Activated naive CD4-positive, alpha-beta T cell treated with anti-CD3 and anti-CD28 coated beads, Interleukin-2, amount 50 U/mL, for 24 hours (primary cell): ENCODE data around the gene PDLIM1.
A peak's percentile ranks its signal among the peaks of the same experiment; 100 is the strongest.

Source experiments
- H3K27ac Mint-ChIP-seq: one replicate; pipeline ENCODE4 v1.8.0; 2021; ENCODE audit warnings: mild to moderate bottlenecking, mixed read lengths
- H3K27me3 Mint-ChIP-seq: one replicate; pipeline ENCODE4 v1.8.0; 2021; ENCODE audit warnings: mixed read lengths
- H3K36me3 Mint-ChIP-seq: one replicate; pipeline ENCODE4 v1.8.0; 2021; ENCODE audit warnings: mixed read lengths
- H3K4me1 Mint-ChIP-seq: one replicate; pipeline ENCODE4 v1.8.0; 2021; ENCODE audit warnings: mixed read lengths
- H3K4me3 Mint-ChIP-seq: one replicate; pipeline ENCODE4 v1.8.0; 2021; ENCODE audit warnings: mild to moderate bottlenecking, mixed read lengths
- H3K9me3 Mint-ChIP-seq: one replicate; pipeline ENCODE4 v1.8.0; 2021; ENCODE audit warnings: mixed read lengths

The PDLIM1 gene

DNA sequence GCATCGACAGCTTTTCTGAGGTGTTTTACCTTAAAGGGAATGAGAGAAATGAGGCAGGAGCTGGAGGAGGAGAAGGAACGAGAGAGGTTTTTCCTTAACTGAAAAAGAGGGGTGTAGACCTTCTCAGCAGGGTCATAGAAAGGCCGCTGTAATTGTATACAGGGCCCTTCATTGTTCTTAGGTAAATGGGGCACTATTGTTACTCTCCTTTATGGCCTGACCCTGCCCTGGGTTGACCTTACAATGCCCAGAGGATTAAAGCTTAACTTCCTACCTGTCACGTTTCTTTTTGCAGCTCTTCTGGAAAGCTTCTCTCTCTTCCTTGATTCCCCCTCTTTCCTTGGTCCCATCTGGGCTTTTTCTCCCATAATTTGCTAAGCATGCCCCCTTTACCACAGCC, 13.7 kb upstream of the PDLIM1 start:
- Mint-ChIP-seq H3K36me3 (no peaks in the 10 kb centered on the region), H3K9me3 (no peaks in the 10 kb centered on the region), H3K27me3 (no peaks in the 10 kb centered on the region), H3K27ac (no peak overlapping the region), H3K4me1 (no peaks in the 10 kb centered on the region), H3K4me3 (no peak overlapping the region)

DNA sequence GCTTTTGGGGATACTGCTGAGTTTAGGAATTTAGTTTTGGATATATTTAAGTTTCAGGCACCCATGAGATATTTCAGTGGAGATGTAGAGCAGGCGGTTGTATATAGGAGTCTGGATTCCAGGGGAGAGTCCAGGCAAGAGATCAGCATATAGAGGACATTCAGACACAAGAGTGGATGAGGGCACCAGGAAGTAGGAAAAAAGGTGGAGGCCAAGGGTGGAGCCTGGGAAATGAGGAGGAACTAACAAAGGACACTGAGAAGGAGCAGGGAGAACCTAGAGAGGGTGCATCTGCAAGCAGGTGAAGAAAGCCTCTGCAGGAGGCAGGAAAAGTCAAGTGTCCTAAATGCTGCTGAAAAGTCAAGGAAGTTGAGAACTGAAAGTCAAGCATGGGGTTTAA, 13.1 kb upstream of the PDLIM1 start:
- Mint-ChIP-seq H3K27ac (no peak overlapping the region), H3K9me3 (no peaks in the 10 kb centered on the region)

DNA sequence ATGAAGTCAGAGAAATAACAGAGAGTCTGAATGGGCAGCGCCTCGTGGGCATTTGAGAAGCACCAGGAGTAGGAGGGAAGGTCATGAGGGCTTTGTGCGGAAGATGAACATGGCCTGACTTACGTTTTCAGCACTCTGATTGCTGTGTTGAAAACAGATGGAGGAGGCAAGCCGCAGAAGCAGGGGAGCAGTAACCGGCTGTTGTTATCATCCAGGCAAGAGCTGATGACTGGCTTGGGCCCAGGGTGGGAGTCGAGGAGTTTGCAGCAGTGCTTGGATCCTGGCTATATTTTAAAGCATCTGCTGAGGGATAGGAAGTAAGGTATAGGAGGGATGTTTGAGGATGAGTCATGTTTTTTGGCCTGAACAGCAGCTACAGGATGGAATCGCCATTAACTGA, 12.7 kb upstream of the PDLIM1 start:
- Mint-ChIP-seq H3K27me3 (no peaks in the 10 kb centered on the region), H3K9me3 (no peaks in the 10 kb centered on the region), H3K4me3 (no peak overlapping the region), H3K27ac (no peak overlapping the region), H3K36me3 (no peaks in the 10 kb centered on the region), H3K4me1 (no peaks in the 10 kb centered on the region)

More for the DNA sequence above, 13.1 kb upstream of the PDLIM1 start:
- Mint-ChIP-seq H3K4me3 (no peak overlapping the region), H3K36me3 (no peaks in the 10 kb centered on the region), H3K27me3 (no peaks in the 10 kb centered on the region), H3K4me1 (no peaks in the 10 kb centered on the region)

DNA sequence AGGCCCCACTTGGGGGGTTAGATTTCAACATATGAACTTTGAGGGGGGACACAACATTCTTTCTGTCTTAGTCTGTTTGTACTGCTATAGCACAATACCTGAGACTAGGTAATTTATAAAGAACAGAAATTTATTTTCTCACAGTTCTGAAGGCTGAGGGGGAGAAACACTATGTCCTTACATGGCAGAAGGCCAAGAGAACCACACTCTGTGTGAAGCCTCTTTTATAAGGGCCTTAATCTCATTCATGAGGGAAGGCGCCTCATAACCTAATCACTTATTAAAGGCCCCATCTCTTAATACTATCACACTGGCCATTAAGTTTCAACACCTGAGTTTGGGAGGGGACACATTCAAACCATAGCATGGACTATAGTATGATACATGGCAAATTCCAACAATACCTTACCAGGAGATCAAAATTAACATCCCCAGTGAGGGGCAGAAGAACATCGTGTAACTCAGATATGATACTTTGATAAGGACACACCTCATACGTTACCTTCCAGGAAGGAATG, 9.3 kb upstream of the PDLIM1 start:
- Mint-ChIP-seq H3K4me3 (no peak overlapping the region), H3K27ac (no peak overlapping the region), H3K36me3 (no peaks in the 10 kb centered on the region), H3K27me3 (no peaks in the 10 kb centered on the region), H3K9me3 (no peaks in the 10 kb centered on the region), H3K4me1 (peaks cover 6% of the 10 kb centered on the region)

DNA sequence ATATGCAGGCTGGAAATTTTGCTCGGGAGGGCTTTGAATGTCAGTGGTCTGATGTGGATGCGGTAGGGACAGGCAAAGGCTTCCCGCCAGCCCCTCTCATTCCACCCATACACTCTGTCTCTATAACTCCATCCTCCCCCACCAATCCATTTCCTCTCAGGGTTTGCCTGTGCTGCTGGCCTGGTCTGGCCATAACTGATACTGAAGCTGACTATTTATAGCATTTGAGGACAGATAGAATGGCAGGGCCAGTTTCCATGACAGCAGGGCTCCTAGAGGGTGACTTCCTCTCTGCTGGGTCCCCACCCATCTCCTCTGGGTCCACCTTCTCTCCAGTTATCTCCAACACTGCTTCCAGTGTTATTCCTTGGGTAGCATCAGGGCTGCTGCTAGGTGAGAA, 6.6 kb upstream of the PDLIM1 start:
- H3K27ac Mint-ChIP-seq: no peak overlapping the region
- no peaks in the 10 kb centered on the region for H3K9me3 Mint-ChIP-seq
- H3K27me3 Mint-ChIP-seq: peaks cover 10% of the 10 kb centered on the region
- H3K36me3 Mint-ChIP-seq: no peaks in the 10 kb centered on the region
- H3K4me3 Mint-ChIP-seq: no peak overlapping the region
- peaks cover 11% of the 10 kb centered on the region for H3K4me1 Mint-ChIP-seq

DNA sequence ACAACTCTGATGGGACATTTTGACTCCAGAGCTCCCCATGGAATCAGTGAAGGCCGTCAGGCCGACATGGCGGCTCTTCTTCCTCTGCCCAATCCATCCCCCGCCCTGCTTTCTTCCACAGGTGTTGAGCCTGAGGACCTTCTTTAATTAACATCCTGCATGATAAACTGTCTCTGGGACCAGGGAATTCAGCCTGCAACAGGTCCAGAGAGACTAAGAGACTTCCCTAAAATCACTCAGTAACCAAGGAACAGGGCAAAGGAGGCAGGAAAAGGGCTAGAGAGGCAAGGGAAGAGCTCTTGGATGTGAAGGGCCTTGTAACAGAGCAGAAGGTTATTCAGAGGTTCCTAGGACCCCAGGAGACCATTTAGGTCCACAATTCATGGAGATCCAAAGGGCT, 6.0 kb upstream of the PDLIM1 start:
- peaks cover 11% of the 10 kb centered on the region for H3K4me1 Mint-ChIP-seq
- H3K4me3 Mint-ChIP-seq: no peak overlapping the region
- peaks cover 13% of the 10 kb centered on the region for H3K27me3 Mint-ChIP-seq
- H3K9me3 Mint-ChIP-seq: no peaks in the 10 kb centered on the region
- no peak overlapping the region for H3K27ac Mint-ChIP-seq
- H3K36me3 Mint-ChIP-seq: no peaks in the 10 kb centered on the region

DNA sequence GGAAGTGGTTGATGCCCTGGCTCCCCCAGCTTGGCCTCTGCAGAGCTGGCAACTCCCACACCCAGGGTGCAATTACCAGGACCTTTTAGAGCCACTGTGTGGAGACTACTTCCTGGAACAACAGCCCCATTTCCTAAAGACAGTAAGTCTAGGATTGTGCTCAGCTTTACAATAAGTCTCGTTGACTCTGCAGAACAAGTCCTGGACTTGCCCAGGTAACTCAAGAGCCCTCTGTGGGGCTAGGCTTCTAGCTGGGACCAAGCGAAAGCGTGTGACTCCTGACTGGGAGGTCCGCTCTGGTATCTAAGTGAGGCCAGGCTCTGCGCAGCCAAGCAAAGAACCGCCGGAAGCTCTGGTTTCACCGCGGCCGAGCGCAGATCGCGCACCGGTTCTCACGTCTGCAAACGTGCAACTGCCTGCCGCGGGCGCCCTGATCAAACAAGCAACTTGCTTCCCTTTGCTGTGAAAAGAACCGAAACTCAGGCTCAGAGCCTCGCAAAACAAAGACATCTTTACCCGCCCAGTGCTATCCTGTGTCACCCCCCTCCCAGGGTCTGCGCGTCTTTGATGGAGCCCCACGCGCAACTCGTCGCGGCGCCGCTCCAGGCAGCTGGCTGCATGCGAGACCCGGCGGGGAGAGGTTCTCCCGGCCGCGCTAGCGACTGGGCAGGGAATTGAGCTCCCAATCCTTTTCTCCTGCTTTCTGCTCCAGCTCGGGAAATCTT, 4.4 kb upstream of the PDLIM1 start:
- peaks cover 20% of the 10 kb centered on the region for H3K27me3 Mint-ChIP-seq
- H3K4me3 Mint-ChIP-seq: peak overlapping the region; percentile 39
- H3K9me3 Mint-ChIP-seq: no peaks in the 10 kb centered on the region
- no peaks in the 10 kb centered on the region for H3K36me3 Mint-ChIP-seq
- peaks cover 15% of the 10 kb centered on the region for H3K4me1 Mint-ChIP-seq
- H3K27ac Mint-ChIP-seq: no peak overlapping the region

DNA sequence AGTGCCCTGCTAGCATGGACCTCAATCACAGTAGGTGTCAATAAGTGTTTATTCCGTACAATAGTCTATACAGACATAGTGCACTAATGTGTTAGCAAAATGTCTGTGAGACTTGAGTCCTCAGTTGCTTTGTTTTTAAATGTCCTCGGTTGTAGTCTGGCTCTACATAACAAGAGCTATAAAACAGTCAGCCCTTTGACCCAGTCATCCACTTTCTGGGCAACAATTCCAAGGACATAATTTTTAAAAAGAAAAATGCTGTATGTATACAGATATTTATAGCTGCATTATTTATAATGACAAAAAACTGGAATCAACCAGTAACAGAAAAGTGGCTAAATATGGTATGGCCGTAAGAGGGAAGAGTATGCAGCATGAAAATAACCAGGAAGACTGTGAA, 2.8 kb upstream of the PDLIM1 start:
- H3K4me1 Mint-ChIP-seq: peaks cover 23% of the 10 kb centered on the region
- no peak overlapping the region for H3K27ac Mint-ChIP-seq
- no peak overlapping the region for H3K4me3 Mint-ChIP-seq
- no peaks in the 10 kb centered on the region for H3K36me3 Mint-ChIP-seq
- H3K9me3 Mint-ChIP-seq: no peaks in the 10 kb centered on the region
- peaks cover 30% of the 10 kb centered on the region for H3K27me3 Mint-ChIP-seq

DNA sequence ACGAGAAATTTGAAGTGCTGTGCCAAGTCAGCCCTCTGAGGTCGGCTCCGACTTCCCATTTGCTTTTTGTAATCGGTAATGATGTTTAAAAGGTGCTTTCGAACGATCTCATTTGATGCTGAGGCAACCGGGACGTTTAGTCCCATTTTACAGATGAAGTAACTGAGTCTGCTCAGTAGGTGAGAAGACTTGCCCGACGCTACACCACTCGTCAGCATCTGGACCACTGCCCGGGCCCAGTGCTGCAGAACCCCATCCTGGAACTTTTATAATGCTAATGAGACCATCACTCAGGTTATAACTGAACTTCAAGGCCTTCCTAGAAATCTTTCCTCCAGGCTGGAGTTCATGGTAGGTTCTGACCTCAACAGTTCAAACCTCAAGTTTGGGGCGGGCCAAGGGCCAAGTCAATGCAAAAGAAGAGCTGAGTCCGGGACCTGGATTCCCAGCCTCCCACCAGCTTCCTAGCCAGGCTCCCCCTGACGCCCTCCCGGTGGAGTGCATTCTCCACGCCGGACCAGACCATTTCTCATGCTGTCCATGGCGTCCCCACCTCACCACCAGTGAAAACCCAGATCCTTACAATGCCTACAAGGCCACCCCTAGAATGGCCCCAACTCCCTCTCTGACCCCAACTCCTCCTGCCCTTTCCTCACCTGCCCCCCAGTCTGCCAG, 699 bp upstream of the PDLIM1 start:
- Mint-ChIP-seq H3K4me3 (peak overlapping the region; percentile 76), H3K27me3 (peaks cover 36% of the 10 kb centered on the region), H3K36me3 (no peaks in the 10 kb centered on the region), H3K4me1 (peaks cover 23% of the 10 kb centered on the region), H3K27ac (no peak overlapping the region), H3K9me3 (no peaks in the 10 kb centered on the region)

DNA sequence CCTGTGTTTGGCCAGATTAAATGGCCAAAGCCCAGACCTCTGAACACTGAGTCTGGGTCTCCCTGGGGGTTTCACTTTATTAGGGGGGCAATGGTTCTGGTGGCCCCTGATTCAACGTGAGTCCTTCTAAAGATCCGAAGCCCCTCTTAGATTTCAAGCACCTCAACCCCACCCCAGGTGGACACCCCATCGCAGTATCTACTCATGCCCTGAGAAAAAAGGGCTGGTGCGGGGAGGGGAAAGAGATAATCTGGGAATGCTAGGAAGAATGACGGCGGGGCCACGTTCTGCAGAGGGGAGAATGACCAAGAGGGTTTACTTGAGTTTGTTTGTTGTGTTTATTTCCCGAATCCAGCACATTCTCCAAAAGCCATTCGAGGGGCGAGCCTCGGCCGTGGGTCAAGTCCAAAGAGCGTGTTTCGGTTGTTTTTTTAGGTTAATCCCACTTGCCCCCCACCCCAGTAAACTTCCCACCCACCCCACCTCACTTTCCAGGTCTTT, 832 bp downstream of the PDLIM1 start:
- peaks cover 41% of the 10 kb centered on the region for H3K27me3 Mint-ChIP-seq
- H3K4me1 Mint-ChIP-seq: peaks cover 16% of the 10 kb centered on the region
- H3K4me3 Mint-ChIP-seq: peak overlapping the region; percentile 77
- H3K36me3 Mint-ChIP-seq: no peaks in the 10 kb centered on the region
- H3K27ac Mint-ChIP-seq: no peak overlapping the region
- H3K9me3 Mint-ChIP-seq: no peaks in the 10 kb centered on the region

DNA sequence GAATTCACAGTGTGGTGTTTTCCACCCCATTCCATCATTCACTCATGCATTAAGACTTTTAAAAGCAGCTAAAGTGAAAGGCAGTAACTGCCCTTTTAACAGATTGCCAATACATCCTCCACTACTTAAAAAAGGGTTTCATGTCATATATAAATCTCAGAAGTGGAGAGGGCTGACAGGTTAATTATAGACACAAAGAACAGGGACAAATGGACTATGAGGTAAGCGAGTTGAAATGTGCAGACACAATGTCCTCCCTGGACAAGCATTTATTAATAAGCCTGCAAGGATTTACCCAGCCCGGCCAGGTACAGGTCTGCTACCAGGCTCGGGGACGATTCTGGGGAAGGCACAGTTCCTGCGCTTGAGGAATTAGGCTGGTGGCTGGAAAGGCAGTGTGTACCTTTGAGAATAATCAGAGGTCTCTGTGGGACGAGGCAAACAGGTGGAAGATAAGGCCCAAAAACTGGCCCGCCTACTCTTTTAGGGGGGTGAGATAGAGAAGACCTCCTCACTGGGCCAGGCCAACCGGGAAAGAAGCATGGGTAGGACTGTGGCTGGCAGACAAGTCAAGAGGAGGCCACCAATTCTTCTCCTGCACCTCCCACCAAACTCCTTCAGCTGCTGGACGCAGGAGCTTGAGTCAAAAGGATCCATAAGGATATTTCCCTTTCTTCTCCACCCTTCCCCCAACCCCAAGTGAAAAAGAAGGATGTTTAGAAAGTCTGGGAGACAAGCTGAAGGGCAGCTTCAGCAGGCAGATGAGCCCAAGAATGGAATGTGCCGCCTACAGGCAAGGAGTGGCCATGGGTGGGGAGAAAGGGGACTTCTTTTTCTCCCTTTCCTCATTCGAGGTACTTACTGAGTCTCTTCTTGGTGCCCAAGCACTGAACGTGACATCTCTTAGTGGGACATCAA, 1.5 kb downstream of the PDLIM1 start:
- Mint-ChIP-seq H3K27ac (peak overlapping the region; percentile 27), H3K9me3 (no peaks in the 10 kb centered on the region), H3K4me1 (peaks cover 12% of the 10 kb centered on the region), H3K4me3 (peak overlapping the region; percentile 43), H3K36me3 (no peaks in the 10 kb centered on the region), H3K27me3 (peaks cover 39% of the 10 kb centered on the region)

DNA sequence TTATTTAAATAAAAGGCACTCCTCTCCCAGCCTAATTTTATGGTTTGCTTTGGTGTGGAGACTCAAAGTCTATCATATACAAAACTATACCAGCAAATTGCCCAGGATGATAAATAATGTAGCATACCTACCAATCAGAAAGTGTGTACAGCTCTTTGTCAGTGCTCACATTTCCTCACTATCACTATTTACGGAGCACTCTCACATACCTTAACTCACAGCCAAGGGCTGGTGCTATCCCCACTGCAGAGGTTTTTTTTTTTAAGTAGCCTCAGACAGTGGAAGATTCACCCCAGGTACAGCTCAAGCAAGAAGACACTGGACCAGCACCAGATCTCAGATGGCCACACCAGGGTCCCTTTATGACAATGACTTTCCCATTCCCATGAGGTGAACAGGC, 2.5 kb downstream of the PDLIM1 start:
- Mint-ChIP-seq H3K4me1 (peaks cover 12% of the 10 kb centered on the region), H3K36me3 (no peaks in the 10 kb centered on the region), H3K27ac (no peak overlapping the region), H3K9me3 (no peaks in the 10 kb centered on the region), H3K4me3 (no peak overlapping the region), H3K27me3 (peaks cover 36% of the 10 kb centered on the region)

DNA sequence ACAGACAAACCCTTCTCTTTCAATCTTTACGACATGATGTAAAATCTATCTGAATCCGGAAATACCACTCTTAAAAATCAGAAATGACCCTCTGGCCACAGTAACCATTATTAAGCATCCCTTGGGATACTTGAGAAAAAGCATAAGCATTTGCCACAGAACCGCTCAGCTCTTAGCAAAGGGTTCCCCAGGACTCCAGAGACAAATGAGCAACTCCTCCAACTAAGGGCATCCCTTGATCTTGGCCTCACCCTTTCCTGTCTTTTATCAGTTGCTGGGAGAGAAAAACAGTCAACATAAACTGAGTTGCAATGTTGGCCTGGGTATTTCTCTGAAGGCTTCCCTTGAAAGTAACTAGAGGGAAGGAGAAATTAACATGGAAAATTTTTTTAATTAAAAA, 3.5 kb downstream of the PDLIM1 start:
- Mint-ChIP-seq H3K9me3 (no peaks in the 10 kb centered on the region), H3K27ac (no peak overlapping the region), H3K27me3 (peaks cover 30% of the 10 kb centered on the region), H3K4me1 (peaks cover 12% of the 10 kb centered on the region), H3K4me3 (no peak overlapping the region), H3K36me3 (no peaks in the 10 kb centered on the region)

DNA sequence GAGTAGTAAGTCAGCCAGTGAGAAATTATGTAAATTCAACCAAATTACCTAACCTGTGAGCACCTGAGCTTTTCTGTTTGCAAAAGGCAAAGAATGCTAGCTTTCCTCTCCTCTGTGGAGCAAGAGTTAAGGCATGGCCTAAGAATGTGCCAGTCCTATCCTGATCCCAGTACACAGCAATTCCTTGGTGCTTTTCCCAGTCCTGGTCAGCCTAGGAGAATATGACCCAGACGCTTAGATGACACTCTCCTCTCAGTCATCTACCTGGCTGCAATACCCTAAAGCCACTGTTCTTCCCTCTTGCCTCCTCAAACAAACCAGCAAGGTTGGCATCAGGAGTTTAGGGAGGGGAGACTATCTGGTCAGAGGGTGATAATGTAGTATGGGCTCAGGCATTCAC, 4.1 kb downstream of the PDLIM1 start:
- no peak overlapping the region for H3K27ac Mint-ChIP-seq
- H3K4me3 Mint-ChIP-seq: no peak overlapping the region
- no peaks in the 10 kb centered on the region for H3K9me3 Mint-ChIP-seq
- H3K27me3 Mint-ChIP-seq: peaks cover 27% of the 10 kb centered on the region
- no peaks in the 10 kb centered on the region for H3K36me3 Mint-ChIP-seq
- peaks cover 12% of the 10 kb centered on the region for H3K4me1 Mint-ChIP-seq

DNA sequence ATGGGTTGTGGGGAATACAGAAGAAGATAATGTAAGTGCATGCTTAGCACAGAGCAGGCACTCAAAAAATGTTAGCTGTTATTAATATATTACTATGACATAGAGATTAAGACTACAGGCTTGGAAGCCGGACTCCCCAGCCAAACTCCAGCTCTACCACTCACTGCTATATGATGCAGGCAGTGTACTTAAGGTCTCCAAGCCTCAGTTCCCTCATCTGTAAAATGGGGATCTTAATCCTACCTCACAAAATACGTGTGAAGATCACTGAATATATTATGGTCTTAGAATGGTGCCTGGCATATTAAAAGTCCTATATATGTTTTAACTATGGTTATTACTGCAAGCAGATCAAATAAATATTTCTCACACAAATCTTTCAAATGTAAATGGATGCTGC, 5.2 kb downstream of the PDLIM1 start:
- no peak overlapping the region for H3K27ac Mint-ChIP-seq
- H3K27me3 Mint-ChIP-seq: peaks cover 22% of the 10 kb centered on the region
- H3K4me1 Mint-ChIP-seq: peaks cover 8% of the 10 kb centered on the region
- no peaks in the 10 kb centered on the region for H3K9me3 Mint-ChIP-seq
- no peak overlapping the region for H3K4me3 Mint-ChIP-seq
- H3K36me3 Mint-ChIP-seq: no peaks in the 10 kb centered on the region
